GM19455 (cell line): ENCODE measurements around the gene FAXDC2.
A peak's percentile ranks its signal among the peaks of the same experiment; 100 is the strongest.

Source experiments
- ATAC-seq: cut with Tn5 transposase; IDR thresholded peaks from one replicate; pipeline ENCODE4 v1.9.1; 2021; ENCODE audit not compliant: unreplicated experiment

Gene FAXDC2

DNA sequence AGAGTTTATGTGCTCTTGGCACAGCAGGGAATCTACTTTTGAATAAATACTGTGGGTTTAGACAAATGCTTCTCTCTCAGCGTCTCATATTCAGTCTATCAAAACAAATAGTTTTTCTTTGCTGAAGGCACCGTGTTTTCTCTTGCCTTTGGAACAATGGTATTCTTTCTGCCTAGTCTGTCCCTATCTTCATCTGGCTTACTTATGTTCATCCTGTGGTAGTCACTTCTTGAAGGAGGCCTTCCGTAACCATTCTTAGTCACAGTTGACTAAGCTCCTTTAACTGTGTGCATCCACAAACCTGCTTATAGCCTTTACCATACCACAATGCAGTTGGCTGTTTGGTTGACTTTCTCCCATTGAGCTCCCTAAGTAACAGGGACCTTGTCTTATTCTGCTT lies 49.3 kb downstream of the FAXDC2 start:
- no peak for ATAC-seq

DNA sequence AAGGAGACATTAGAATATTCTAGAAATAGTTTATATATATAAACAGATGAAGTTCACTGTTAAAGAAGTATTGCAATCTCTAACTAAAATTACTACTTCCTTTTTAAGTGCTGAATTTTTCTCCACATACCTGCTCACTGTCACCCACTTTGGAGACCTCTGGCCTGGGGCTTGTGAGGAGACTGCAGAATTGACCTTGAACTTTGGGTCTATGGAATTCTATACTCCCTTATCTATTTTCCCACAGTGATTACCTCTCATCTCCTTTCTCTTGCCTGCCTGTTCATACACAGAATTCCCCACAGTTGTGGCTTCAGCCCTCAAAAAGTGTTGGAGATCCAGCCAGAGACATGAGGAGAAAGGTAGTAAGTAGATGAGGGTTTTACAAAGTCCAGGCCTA lies 49.8 kb downstream of the FAXDC2 start:
- ATAC-seq = no peak

DNA sequence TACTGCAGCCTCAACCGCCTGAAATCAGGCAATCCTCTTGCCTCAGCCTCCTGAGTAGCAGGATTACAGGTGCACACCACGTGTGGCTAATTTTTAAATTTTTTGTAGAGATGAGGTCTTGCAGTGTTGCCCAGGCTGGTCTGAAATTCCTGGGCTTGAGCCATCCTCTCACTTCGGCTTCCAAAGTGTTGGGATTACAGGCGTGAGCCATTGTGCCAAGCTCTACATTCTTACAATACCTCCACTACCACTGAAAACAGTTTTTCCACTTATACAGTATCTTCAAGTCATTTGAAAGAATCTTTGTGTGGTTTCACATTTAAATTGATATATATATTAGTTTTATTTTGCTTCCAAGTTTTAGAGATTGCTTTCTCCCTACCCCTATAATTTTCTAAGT lies 52.6 kb downstream of the FAXDC2 start:
- no peak for ATAC-seq

DNA sequence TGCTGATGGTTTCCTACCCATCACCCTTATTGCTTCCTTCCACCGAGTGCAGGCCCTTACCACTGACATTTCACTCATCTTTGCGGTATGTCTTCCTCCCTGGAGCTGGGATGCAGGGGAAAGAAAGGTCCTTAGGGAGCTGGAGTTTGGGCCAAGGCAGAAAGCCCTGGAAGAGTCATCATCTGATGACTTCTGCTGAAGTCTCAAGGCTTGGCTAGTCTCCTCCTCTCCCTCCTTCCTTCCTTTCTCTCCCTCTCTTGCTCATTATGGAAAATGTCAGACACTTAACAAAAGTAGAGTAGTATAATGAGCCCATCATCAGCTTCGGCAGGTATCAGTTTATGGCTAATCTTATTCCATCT lies 55.2 kb downstream of the FAXDC2 start:
- no peak for ATAC-seq

DNA sequence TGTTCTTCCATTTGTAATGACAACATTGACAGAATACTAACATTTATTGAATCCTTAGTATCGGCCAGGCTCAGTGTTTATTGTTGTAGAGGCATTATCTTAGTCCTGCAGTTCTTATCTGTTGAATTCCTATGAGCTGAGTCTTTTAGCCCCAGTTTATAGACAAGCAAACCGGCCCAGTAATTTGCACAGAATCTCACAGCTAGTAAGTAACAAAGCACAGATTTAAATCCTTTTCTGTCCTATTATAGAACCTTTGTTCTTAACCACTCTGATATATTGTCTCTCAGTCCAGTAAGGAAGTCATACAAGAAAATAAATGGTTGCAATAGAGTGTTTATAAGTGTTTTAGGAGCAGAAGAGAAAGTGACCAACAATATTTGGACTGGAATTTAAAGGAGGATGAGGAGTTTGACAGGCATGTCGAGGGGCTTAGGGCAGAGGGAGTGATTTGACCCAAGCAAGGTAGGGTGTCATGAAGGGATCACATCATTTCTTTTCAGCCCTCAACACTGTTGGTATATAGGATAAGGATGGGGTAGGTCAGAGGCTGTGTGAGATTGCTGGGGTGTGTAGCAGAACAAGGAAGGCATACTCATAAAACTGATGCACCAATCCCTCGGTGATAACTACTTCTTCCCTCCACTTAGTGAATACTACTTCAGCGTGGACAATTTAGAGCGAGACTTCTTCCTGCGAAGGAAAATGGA lies 55.7 kb downstream of the FAXDC2 start:
- ATAC-seq = no peak

DNA sequence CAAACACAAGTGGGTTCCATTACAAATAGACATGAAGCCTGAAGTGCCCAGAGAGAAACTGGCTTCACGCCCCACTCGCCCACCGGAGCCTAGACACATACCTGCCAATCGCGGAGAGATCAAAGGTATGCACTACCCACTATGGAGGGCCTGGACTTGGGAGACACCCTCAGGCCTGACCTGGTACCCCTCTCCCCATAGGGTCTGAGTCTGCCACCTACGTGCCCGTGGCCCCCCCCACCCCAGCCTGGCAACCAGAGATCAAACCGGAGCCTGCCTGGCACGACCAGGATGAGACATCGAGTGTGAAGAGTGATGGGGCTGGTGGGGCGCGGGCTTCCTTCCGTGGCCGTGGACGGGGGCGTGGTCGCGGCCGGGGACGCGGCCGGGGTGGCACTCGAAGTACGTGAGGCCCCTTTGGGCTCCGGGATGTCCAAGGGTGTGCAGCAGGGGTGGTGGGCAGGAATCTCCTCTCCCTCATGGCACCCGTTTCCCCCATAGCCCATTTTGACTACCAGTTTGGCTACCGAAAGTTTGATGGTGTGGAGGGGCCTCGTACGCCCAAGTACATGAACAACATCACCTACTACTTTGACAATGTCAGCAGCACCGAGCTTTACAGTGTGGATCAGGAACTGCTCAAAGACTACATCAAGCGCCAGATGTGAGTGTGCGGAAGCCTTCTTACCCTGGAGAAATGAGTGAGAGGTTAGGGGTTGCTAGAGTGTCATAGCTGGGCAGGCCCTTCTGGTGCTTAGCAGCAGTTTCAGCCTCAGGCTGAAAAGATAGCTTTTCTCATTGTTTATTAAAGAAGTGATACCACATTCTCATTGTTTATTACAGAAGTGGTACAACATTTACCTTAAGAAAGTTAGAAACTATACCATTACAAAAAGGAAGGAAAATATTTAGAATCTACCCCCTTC lies 56.5 kb downstream of the FAXDC2 start:
- no peak for ATAC-seq

DNA sequence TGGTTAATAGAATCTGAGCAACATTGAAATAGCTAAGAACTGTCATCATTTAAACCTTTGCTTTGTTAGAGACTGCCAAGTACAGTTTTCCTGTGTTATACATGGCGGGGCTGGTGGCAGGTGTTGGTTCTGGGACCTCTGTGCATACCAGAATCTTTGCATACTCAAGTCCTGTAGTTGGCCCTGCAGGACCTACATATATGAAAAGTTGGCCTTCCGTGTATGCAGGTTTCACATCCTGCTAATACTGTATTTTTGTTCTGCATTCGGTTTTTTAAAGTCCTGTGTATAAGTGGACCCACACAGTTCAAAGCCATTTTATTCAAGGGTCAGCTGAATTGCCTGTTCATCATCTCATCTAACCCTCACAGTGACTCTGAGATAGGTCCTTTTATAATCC lies 58.9 kb downstream of the FAXDC2 start:
- peak; percentile 77 for ATAC-seq

DNA sequence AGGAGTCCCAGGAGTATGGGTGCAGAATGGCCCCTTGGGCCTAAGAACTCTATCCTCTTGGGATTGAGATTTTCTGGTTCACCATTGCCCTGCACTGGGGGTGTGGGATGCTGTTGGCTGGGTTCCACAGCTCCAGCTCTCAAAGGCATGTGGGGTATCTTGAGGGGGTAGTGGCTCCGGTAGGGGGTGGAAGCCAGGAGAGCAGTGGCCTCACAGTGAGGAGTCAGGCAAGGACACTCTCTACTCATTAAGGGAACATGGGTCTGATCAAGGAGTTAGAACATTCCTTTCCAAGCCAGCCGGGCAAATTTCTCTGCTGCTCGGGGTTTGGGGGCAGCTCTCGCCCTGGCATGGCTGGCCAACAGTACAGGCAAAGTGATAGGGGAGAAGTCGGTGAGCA lies 62.2 kb downstream of the FAXDC2 start:
- no peak for ATAC-seq

DNA sequence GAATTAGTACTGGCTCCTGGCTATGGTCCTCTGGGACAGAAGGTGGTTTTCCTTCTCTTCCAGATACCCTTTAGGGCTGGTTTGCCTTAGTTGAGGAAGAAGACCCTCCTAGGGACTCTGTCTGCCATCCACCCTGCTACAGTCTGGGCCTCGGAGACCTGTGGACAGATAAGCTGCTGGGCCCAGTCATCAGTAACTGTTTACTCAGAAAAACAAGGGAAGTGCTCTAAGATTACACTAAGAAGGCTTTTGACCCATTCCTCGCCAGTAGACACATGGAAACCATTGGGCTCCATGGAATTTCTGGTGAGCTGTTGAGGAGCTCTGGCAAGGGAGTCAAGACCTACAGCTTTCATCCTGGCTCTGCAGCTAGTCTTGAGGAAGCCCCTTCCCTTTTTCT lies 64.0 kb downstream of the FAXDC2 start:
- ATAC-seq = no peak

DNA sequence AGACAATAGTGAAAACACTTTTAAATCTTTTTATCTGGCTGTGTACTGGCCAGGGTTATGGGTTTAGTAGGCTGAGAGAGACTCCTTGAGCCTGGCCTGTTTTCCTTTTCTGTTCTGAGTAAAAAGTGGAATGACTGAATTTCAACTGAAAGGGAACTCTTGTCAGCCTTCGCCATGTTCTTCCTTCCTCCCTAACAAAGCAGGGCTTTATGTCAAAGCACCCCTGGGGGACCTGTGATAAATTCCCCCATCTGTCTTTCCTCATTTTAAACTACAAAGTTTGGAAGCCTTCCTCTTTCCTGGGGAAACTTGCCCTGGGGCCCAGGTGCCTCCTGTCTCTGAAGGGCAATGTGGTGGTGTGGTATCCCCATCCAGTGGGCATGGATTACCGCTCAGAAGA lies 65.5 kb downstream of the FAXDC2 start:
- ATAC-seq = no peak

DNA sequence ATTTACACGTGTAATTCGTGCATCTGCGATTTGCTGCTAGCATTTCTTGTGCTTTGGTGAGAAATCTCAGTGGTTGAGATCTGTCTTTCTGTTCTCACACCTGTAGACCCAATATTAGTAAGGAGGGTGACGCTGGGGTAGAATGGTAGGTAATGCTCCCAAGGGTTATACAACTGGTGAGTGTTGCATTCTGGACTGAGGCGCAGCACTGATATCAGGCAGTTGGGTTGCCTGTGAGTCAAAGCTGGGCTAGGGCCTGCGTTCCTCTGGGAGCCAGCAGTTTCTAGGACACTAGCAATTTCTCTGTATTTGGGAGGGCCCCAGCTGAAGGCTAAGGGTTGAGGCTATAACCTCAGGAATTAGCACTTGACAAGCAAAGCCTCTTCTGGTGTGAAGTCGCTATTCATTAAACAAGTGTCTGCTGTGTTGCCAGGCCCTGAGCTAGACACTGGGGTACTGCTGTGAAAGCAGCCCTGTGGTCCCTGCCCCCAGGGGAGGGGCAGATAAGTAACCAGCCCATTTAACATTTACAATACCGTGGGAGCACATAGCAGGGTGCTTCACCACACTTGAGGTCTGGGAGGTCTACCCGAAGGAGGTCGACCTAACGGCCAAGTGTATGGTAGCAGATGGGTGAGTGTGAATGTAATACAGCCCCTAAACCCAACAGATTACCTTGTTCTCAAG lies 66.5 kb downstream of the FAXDC2 start:
- ATAC-seq = peak; percentile 70

DNA sequence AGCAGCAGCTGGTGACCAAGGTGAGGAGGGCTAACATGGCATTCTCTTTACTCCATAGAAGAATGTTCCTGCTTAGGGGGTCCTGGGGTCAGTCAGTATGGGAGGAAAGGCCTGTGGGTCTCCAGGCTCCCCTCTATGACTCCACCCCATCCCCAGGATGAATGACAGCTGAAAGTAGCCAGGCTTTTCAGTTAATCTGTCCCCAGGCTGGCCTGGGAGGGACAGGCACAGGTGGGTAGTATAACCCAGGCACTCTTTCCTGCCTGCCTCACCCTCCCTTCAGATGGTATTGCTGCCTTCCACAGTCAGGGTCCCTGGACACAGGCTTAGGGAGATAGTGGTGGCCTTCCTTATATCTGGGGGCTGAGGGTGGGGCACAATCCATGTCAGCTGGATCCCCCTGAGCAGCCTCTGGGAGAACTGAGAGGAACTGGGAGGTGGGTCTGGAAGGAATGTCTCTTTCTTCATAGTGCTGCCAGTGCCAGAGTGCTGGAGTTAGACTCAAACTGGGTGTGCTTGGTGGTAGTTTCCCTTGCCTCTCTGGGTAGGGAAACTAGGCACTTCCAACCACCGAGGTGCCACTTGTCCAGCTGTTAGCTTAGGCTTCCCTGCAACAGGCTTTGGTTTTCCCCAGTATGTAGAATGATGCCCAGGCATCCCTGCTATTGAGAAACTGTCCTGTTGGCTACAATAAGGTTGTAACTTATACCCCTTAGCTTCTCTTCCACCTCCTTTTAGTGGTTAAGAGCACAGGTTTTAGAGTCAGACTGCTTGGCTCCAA lies 67.4 kb downstream of the FAXDC2 start:
- peak; percentile 9 for ATAC-seq

DNA sequence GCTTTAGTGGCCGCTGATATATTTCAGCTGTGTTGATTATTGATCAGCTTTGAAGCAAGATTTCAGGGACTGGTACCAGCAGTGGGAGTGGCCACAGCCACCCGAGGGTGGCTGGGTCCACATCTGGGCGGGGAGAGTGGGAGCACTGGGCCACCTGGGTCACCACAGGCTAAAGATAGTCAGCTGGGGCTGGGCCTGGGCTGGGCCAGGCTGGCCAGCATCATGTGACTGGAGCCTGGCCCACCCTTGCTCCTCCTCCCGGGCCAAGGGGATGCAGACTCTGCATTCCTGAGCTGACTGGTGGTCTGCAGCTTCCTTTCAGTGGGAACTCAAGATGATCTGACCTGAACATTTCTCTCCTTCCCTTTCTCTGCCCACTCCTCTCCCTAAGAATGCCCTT lies 68.1 kb downstream of the FAXDC2 start:
- no peak for ATAC-seq

DNA sequence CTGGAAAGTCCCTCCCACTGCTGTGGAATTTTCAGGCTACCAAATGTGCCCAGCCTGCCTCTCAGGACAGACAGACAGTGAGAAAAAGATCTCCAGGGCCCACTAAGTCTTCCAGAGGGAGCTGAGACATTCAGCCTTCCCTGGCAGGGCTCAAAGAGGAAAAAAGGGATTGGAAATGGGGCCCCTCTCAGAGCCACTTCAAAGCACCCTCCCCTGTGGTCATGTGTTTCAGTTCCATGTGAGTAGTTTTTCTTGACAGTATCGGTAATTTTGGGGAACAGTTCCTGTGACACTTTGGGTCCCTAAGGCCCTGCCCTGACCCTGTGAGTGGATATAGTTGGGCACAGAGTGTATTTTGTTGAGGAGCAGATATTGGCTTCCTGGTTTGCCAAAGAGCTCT lies 70.3 kb downstream of the FAXDC2 start:
- no peak for ATAC-seq

DNA sequence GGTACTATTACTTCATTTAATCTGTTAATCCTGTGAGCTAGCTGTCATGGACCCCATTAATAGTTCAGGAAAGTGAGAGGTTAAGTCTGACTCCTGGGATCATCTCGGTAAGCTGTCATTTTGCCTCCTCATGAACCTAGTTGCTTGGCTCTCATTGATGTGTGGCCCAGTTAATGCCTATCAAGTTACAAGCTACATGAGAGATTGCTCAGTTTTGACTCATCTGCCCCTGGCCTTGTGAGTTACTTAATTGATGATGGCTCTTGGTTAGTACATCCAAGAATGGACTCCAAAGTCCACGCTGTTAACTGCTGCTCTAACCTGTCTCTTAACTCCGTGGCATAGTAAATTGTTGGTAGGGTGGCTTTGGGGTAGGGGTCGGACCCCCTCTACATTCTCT lies 71.3 kb downstream of the FAXDC2 start:
- no peak for ATAC-seq

DNA sequence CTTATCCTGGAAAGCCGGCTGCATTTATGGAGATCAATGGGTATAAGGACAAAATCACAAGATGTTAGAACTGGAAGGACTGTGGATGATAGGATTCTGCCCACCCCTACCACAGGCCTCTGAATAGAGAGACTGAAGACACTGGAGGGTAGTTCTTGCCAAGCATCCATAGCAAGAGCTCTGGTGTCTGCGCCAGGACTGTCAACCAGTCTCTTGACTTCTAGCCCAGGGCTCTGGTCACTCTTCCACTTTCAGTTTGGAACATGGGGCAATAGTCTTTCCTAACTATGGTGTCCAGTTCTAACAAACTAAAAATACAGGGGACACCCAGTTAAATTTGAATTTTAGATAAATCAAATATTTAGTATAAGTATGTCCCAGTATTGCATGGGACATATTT lies 71.9 kb downstream of the FAXDC2 start:
- no peak for ATAC-seq

DNA sequence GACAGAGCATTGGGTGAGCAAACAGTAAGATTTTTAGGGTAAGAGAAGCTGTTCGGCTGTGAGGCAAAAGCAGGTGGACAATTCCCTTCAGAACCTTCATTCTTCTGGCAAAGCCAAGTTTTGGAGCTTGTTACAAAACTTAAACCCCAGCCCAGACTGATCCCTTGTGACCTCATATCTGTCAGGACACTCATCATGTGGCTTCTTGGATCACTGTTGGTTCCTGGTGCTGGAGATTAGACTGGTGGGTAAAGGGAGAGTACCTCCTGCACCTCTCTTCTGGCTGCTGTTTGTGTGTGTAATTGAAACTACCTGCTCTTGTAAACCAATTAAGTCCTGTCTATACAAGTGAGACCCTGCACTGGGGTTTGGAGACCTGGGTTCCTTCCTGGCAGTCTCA lies 74.2 kb downstream of the FAXDC2 start:
- no peak for ATAC-seq

DNA sequence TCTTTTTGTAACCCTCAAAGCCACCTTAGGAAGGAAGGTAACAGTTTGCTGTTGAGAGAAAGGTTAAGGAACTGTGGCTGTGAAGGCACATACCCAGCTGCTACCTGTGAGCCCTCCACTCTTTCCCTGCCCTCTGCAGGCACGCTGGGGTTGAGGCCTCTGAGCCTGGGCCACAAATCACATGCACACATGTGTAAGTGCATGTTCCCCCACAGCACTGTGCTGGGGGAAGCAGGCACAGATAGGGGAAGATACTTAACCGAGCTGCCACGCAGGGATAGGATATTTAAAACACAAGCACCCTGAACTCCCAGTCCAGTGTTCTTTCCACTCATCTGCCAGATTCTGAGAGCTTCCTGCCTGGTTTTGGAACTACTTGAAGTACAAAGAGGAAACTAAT lies 77.1 kb downstream of the FAXDC2 start:
- no peak for ATAC-seq

DNA sequence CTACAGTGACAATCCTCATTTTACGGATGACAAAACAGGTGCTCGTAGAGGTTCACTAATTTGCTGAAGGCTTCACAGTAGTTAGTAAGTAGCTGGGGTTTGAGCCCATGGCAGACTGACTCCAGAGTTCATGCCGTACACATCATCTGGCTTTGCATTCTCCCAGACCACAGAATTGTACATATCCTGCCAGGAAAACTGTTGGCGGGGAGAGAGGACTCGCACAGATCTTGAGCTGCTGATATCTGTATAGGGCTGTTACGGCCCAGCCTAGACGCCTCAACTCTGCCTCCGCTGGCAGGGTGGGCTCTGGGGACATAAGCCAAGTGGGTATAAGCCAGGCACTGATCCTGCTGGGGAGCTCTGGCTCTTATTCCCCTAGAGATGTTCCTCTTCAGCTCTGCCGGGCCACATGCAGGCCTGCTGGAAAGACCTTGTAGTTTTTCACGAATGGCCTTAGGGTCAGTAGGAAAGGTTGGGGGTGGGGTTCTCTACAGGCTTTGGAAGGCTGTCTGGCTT lies 79.0 kb downstream of the FAXDC2 start:
- ATAC-seq = no peak

DNA sequence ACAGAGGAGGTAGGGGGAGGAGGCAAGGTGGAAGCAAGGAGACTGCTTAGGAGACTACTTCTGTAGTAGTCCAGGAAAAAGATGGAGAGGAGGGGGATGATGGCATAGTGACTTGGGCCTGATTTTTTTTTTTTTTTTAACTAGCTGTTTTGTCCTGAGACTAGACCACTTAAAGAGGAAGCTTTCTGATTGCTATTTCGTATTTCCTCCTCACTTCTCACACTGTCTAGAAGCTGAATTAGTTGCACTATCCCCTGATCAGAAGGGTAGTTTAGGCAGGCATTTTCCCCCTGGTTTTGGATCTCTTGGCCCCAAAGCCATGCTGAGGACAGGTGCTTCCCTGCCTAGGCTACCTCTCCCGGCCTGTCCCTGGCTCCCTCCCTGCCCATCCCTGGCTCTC lies 80.3 kb downstream of the FAXDC2 start:
- no peak for ATAC-seq
